Astrocyte (in vitro differentiated cells and primary cell): ENCODE measurements around the gene PCYT2.

Source experiments
- CTCF ChIP-seq: IDR thresholded peaks from 2 replicates; pipeline ENCODE4 v1.5.1; 2011; ENCODE audit warnings: low read depth, mild to moderate bottlenecking, inconsistent platforms, low read length, moderate library complexity; ENCODE audit not compliant: insufficient read depth
- EZH2 ChIP-seq: IDR thresholded peaks from 2 replicates; pipeline ENCODE4 v1.6.1; 2012; ENCODE audit warnings: mild to moderate bottlenecking, low read length, inconsistent platforms; ENCODE audit not compliant: insufficient read depth

GRCh38 chr17:81860756-81861568 lies 50.2 kb downstream of the PCYT2 start:
- TF ChIP-seq EZH2 (peak; percentile 100), CTCF (no peak)
